Naive thymus-derived CD4-positive, alpha-beta T cell (primary cell): ENCODE measurements around the gene SBSN. TPM values are rescaled to one million over a fixed set of nuclear protein-coding genes. Genes with fewer than 3 reads are reported as not detected.

Experiments used
- ATAC-seq: fragments of 150-1000 bp; cut with Tn5 transposase; 2 replicates; pipeline ENCODE4 v1.10.0; 2021; ENCODE audit warnings: mild to moderate bottlenecking, moderate library complexity
- CTCF ChIA-PET: fragments of 350-600 bp; sonication (Branson Sonifier 250); formaldehyde crosslinking; loops from one replicate; lab custom pipeline; 2021; ENCODE audit warnings: antibody characterized with exemption; lab: Charles Lee
- POLR2A ChIA-PET: fragments of 350-600 bp; sonication (Branson Sonifier 250); formaldehyde crosslinking; loops from one replicate; lab custom pipeline; 2021; ENCODE audit warnings: antibody characterized with exemption, inconsistent platforms; lab: Charles Lee
- DNase-seq, 9 donors: peaks; one replicate each; pipeline versions ENCODE4 v3.0.0 to v3.0.0-alpha.2; 2020 to 2022; ENCODE audit warnings: mixed read lengths in 1 of 9
- H3K27ac ChIP-seq: one replicate; pipeline ENCODE4 v1.7.0; 2013; ENCODE audit warnings: mild to moderate bottlenecking, low read depth, low read length, moderate library complexity
- H3K27me3 ChIP-seq, 2 donors: one replicate each; pipeline ENCODE4 v1.7.0; 2013; ENCODE audit warnings: low read length in 2 of 2, mild to moderate bottlenecking in 2 of 2, moderate library complexity in 2 of 2; ENCODE audit not compliant: control insufficient read depth in 2 of 2, insufficient read depth in 2 of 2
- H3K36me3 ChIP-seq, 3 experiments: 1 replicate in 2 of 3; 2 replicates in 1 of 3; pipeline ENCODE4 v1.7.0; 2013; ENCODE audit warnings: low read length in 3 of 3, mild to moderate bottlenecking in 3 of 3, moderate library complexity in 1 of 3; ENCODE audit not compliant: insufficient read depth in 3 of 3, control insufficient read depth in 2 of 3
- H3K4me1 ChIP-seq, 2 donors: one replicate each; pipeline ENCODE4 v1.7.0; 2013; ENCODE audit warnings: low read length in 2 of 2, mild to moderate bottlenecking in 2 of 2, moderate library complexity in 1 of 2; ENCODE audit not compliant: control insufficient read depth in 2 of 2, insufficient read depth in 2 of 2
- H3K4me3 ChIP-seq: 2 replicates; pipeline ENCODE4 v1.7.0; 2013; ENCODE audit warnings: mild to moderate bottlenecking, low read length
- H3K9me3 ChIP-seq, 3 experiments: 1 replicate in 2 of 3; 2 replicates in 1 of 3; pipeline ENCODE4 v1.7.0; 2013; ENCODE audit warnings: low read length in 3 of 3; ENCODE audit not compliant: control insufficient read depth in 2 of 3
- H3K27ac Mint-ChIP-seq, 9 donors: one replicate each; pipeline ENCODE4 v1.8.0; 2020 to 2022; ENCODE audit warnings: mixed read lengths in 9 of 9, mild to moderate bottlenecking in 8 of 9, moderate library complexity in 5 of 9, inconsistent platforms in 2 of 9
- H3K27me3 Mint-ChIP-seq, 5 donors: one replicate each; pipeline ENCODE4 v1.8.0; 2021 to 2022; ENCODE audit warnings: mixed read lengths in 5 of 5, mild to moderate bottlenecking in 1 of 5
- H3K36me3 Mint-ChIP-seq, 5 donors: one replicate each; pipeline ENCODE4 v1.8.0; 2020 to 2022; ENCODE audit warnings: mixed read lengths in 5 of 5, mild to moderate bottlenecking in 3 of 5, inconsistent platforms in 1 of 5
- H3K4me1 Mint-ChIP-seq, 7 donors: one replicate each; pipeline ENCODE4 v1.8.0; 2020 to 2022; ENCODE audit warnings: mixed read lengths in 7 of 7, mild to moderate bottlenecking in 3 of 7, inconsistent platforms in 1 of 7
- H3K4me3 Mint-ChIP-seq, 10 donors: one replicate each; pipeline ENCODE4 v1.8.0; 2020 to 2022; ENCODE audit warnings: mild to moderate bottlenecking in 10 of 10, mixed read lengths in 10 of 10, moderate library complexity in 6 of 10, inconsistent platforms in 2 of 10
- H3K9me3 Mint-ChIP-seq, 11 donors: one replicate each; pipeline ENCODE4 v1.8.0; 2020 to 2022; ENCODE audit warnings: mixed read lengths in 11 of 11, mild to moderate bottlenecking in 4 of 11, inconsistent platforms in 1 of 11, moderate library complexity in 1 of 11
- intact Hi-C, 2 donors: fragments of 100-400 bp; cut with micrococcal nuclease; formaldehyde crosslinking; loops; one replicate each; pipeline ENCODE4 v1.15.1; 2023
- polyA plus RNA-seq, 2 donors: library from polyadenylated mRNA; unstranded; fragments of 300-500 nt; fragmentation: Illumina TruSeq; gene quantifications; one replicate each; pipeline ENCODE4 v1.2.3, GENCODE V29; 2021
- total RNA-seq, 6 experiments: library from RNA in 5 of 6; stranded (reverse) in 5 of 6; gene quantifications; 1 replicate in 5 of 6; 2 replicates in 1 of 6; pipeline ENCODE4 v1.2.3 and lab custom pipeline; 2021 to 2026

The SBSN gene
- total and polyA plus RNA-seq, 7 experiments from 2014 or later: not detected

GRCh38 chr19:35534803-35535480, 6.8 kb upstream of the SBSN start:
- H3K27me3 ChIP-seq: no peaks in the 10 kb centered on the region
- Mint-ChIP-seq H3K4me1 (peaks cover 5 to 17% (median 14%) of the 10 kb centered on the region in 7 donors), H3K27me3 (peaks cover 0 to 28% (median 7%) of the 10 kb centered on the region in 5 donors), H3K4me3 (peak overlapping the region in 2 of 10 donors; percentile 18 to 85), H3K36me3 (peaks cover 0 to 4% (median 0%) of the 10 kb centered on the region in 5 donors), H3K27ac (peak overlapping the region in 1 of 9 donors; percentile 9), H3K9me3 (no peaks in the 10 kb centered on the region)
- ChIA-PET POLR2A (no interaction called here), CTCF (no interaction called here)
- ATAC-seq: no peak
- peaks cover 0 to 3% of the 10 kb centered on the region in 2 donors for H3K4me1 ChIP-seq
- no peaks in the 10 kb centered on the region for H3K9me3 ChIP-seq
- no peak for DNase-seq
- H3K36me3 ChIP-seq: no peaks in the 10 kb centered on the region
- H3K4me3 ChIP-seq: no peak overlapping the region
- H3K27ac ChIP-seq: no peak overlapping the region
- intact Hi-C loops: no loop called here

DNA sequence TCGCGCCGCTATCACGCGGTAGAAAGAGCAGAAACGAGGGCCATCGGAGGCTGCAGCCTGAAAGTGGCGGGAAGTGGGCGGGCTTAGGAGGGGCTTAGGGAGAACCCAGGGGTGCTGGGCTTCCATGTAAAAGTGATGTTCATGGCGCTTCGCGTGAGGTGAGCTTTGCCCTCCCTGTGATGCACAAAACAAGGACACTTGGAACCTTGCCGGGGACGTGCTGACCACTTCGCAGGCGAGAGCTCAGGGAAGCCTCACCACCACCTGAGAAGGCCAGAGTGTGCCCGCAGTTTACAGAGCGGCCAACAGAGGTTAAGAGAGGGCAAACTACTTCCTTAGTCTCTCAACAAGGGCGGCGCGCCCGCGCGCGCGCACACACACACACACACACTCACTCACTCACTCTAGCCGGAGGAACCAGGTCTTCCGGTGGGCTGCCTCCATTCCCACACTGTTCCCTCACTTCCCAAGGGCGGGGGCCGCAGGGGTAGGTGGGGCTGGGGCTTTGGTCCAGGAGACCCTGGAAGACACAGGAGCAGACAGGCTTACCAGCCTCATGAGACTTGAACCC, 5.8 kb upstream of the SBSN start:
- Histone ChIP-seq H3K36me3 (no peaks in the 10 kb centered on the region), H3K4me3 (peak overlapping the region; percentile 45), H3K4me1 (peaks cover 0 to 3% of the 10 kb centered on the region in 2 donors), H3K27ac (no peak overlapping the region), H3K9me3 (no peaks in the 10 kb centered on the region), H3K27me3 (no peaks in the 10 kb centered on the region)
- Mint-ChIP-seq H3K9me3 (no peaks in the 10 kb centered on the region), H3K36me3 (peaks cover 0 to 4% (median 0%) of the 10 kb centered on the region in 5 donors), H3K4me1 (peaks cover 5 to 17% (median 14%) of the 10 kb centered on the region in 7 donors), H3K4me3 (peak overlapping the region; percentile 65 to 90 (median 80)), H3K27ac (peak overlapping the region in 8 of 9 donors; percentile 10 to 84 (median 54)), H3K27me3 (peaks cover 5 to 37% (median 10%) of the 10 kb centered on the region in 5 donors)
- ATAC-seq (peak; percentile 90), DNase-seq (peak in 8 of 9 donors; percentile 26 to 67 (median 52))
- ChIA-PET CTCF (no interaction called here), POLR2A (no interaction called here)
- intact Hi-C loops: no loop called here

- H3K27me3 Mint-ChIP-seq: peaks cover 11 to 40% (median 15%) of the 10 kb centered on the region in 5 donors
- DNase-seq (no peak), ATAC-seq (peak; percentile 12)
- intact Hi-C loops: no loop called here
- H3K27ac Mint-ChIP-seq: peak within 1 kb of the TSS in 8 of 9 donors; percentile 10 to 84 (median 56)
- no peaks in the 10 kb centered on the region for H3K27me3 ChIP-seq
- H3K4me1 Mint-ChIP-seq: peaks cover 5 to 17% (median 14%) of the 10 kb centered on the region in 7 donors
- no peaks in the 10 kb centered on the region for H3K36me3 ChIP-seq
- no peak within 1 kb of the TSS for H3K27ac ChIP-seq
- CTCF ChIA-PET: no interaction called here
- POLR2A ChIA-PET: no interaction called here
- H3K9me3 ChIP-seq: no peaks in the 10 kb centered on the region
- peak within 1 kb of the TSS; percentile 45 for H3K4me3 ChIP-seq
- H3K4me1 ChIP-seq: peaks cover 0 to 3% of the 10 kb centered on the region in 2 donors
- peak within 1 kb of the TSS; percentile 65 to 90 (median 80) for H3K4me3 Mint-ChIP-seq
- H3K36me3 Mint-ChIP-seq: peaks cover 0 to 4% (median 0%) of the 10 kb centered on the region in 5 donors
- no peaks in the 10 kb centered on the region for H3K9me3 Mint-ChIP-seq
Observed at GRCh38 chr19:35533201-35533821, 5.2 kb upstream of the SBSN start, which contains the start of gene GAPDHS. TSS of gene GAPDHS (plus strand) at chr19:35533456. CDS start at chr19:35533528, 72 bp downstream.

GRCh38 chr19:35531291-35531690, 3.2 kb upstream of the SBSN start:
- peaks cover 19 to 43% (median 30%) of the 10 kb centered on the region in 5 donors for H3K27me3 Mint-ChIP-seq
- Histone ChIP-seq H3K4me1 (peaks cover 0 to 3% of the 10 kb centered on the region in 2 donors), H3K27me3 (no peaks in the 10 kb centered on the region), H3K27ac (no peak overlapping the region), H3K4me3 (no peak overlapping the region), H3K36me3 (no peaks in the 10 kb centered on the region), H3K9me3 (no peaks in the 10 kb centered on the region)
- no peak for DNase-seq
- POLR2A ChIA-PET: no interaction called here
- CTCF ChIA-PET: interaction anchor here (0.6 to 1.3 kb wide), 2 partner anchors 21 to 1229 kb away, joined by 3 to 4 read pairs; no protein-coding TSS in a partner anchor
- intact Hi-C loops: no loop called here
- H3K36me3 Mint-ChIP-seq: peaks cover 0 to 4% (median 0%) of the 10 kb centered on the region in 5 donors
- peaks cover 5 to 17% (median 14%) of the 10 kb centered on the region in 7 donors for H3K4me1 Mint-ChIP-seq
- H3K27ac Mint-ChIP-seq: peak overlapping the region in 1 of 9 donors; percentile 43
- H3K9me3 Mint-ChIP-seq: no peaks in the 10 kb centered on the region
- ATAC-seq: no peak
- H3K4me3 Mint-ChIP-seq: no peak overlapping the region

- H3K4me1 Mint-ChIP-seq: peaks cover 5 to 17% (median 14%) of the 10 kb centered on the region in 7 donors
- intact Hi-C loops: no loop called here
- POLR2A ChIA-PET: no interaction called here
- H3K9me3 Mint-ChIP-seq: no peaks in the 10 kb centered on the region
- peaks cover 0 to 4% (median 0%) of the 10 kb centered on the region in 5 donors for H3K36me3 Mint-ChIP-seq
- Histone ChIP-seq H3K9me3 (no peaks in the 10 kb centered on the region), H3K4me1 (peaks cover 0 to 3% of the 10 kb centered on the region in 2 donors), H3K27ac (no peak overlapping the region), H3K36me3 (no peaks in the 10 kb centered on the region), H3K27me3 (no peaks in the 10 kb centered on the region), H3K4me3 (no peak overlapping the region)
- CTCF ChIA-PET: interaction anchor here (0.6 kb wide), 1 partner anchor 33 kb away, joined by 3 read pairs; no protein-coding TSS in a partner anchor
- H3K4me3 Mint-ChIP-seq: no peak overlapping the region
- no peak for DNase-seq
- ATAC-seq: no peak
- no peak overlapping the region for H3K27ac Mint-ChIP-seq
- H3K27me3 Mint-ChIP-seq: peaks cover 19 to 39% (median 30%) of the 10 kb centered on the region in 5 donors
Observed at GRCh38 chr19:35529241-35530218, 1.4 kb upstream of the SBSN start.

- Histone ChIP-seq H3K4me1 (no peaks in the 10 kb centered on the region), H3K36me3 (no peaks in the 10 kb centered on the region), H3K9me3 (no peaks in the 10 kb centered on the region), H3K4me3 (no peak overlapping the region), H3K27ac (no peak overlapping the region), H3K27me3 (no peaks in the 10 kb centered on the region)
- no peaks in the 10 kb centered on the region for H3K9me3 Mint-ChIP-seq
- ATAC-seq (no peak), DNase-seq (no peak)
- intact Hi-C loops: no loop called here
- ChIA-PET CTCF (no interaction called here), POLR2A (no interaction called here)
- H3K27ac Mint-ChIP-seq: no peak overlapping the region
- no peak overlapping the region for H3K4me3 Mint-ChIP-seq
- H3K27me3 Mint-ChIP-seq: peaks cover 15 to 32% (median 27%) of the 10 kb centered on the region in 5 donors
- H3K36me3 Mint-ChIP-seq: no peaks in the 10 kb centered on the region
- H3K4me1 Mint-ChIP-seq: no peaks in the 10 kb centered on the region
Observed at GRCh38 chr19:35525873-35526272, 2.2 kb downstream of the SBSN start.
